HCT116 (cell line): ENCODE results near the gene CDHR1.

Experiments used
- POLR2A ChIP-seq: IDR thresholded peaks from 2 replicates; pipeline ENCODE4 v1.7.0; 2011; ENCODE audit warnings: borderline replicate concordance; ENCODE audit not compliant: insufficient read depth, insufficient read length; ENCODE audit errors: extremely low read depth
- TF ChIP-seq, protein P1 (sequence below), 3 experiments: fragments of 200-600 bp in 1 of 3; sonication (generic) in 1 of 3; IDR thresholded peaks in 2 of 3; conservative IDR thresholded peaks in 1 of 3; 2 replicates each; pipeline ENCODE4 v1.5.1; 2012 to 2017; ENCODE audit warnings: low read depth in 2 of 3, low read length in 2 of 3, antibody characterized with exemption in 1 of 3, borderline replicate concordance in 1 of 3, control low read depth in 1 of 3, mild to moderate bottlenecking in 1 of 3, mixed read lengths in 1 of 3, mixed run types in 1 of 3, moderate library complexity in 1 of 3; ENCODE audit not compliant: insufficient read depth in 1 of 3

DNA sequence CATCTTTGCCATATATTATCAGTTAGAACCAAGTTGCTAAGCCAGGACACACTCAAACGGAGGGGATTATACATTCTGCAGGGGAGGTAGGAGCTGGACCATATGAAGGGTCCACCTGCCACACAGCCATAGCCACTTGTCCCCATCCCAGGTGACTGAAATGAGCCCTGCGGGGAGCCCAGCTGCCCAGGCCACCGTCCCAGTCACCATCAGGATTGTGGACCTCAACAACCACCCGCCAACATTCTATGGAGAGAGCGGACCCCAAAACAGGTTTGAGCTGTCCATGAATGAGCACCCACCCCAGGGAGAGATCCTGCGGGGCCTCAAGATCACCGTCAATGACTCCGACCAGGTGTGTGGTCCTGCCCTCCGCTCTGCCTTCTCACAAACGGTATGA, 13.7 kb downstream of the CDHR1 start:
- TF ChIP-seq, protein P1, sequence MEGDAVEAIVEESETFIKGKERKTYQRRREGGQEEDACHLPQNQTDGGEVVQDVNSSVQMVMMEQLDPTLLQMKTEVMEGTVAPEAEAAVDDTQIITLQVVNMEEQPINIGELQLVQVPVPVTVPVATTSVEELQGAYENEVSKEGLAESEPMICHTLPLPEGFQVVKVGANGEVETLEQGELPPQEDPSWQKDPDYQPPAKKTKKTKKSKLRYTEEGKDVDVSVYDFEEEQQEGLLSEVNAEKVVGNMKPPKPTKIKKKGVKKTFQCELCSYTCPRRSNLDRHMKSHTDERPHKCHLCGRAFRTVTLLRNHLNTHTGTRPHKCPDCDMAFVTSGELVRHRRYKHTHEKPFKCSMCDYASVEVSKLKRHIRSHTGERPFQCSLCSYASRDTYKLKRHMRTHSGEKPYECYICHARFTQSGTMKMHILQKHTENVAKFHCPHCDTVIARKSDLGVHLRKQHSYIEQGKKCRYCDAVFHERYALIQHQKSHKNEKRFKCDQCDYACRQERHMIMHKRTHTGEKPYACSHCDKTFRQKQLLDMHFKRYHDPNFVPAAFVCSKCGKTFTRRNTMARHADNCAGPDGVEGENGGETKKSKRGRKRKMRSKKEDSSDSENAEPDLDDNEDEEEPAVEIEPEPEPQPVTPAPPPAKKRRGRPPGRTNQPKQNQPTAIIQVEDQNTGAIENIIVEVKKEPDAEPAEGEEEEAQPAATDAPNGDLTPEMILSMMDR (IDR thresholded peaks at IDR 0.05 in 2 of 3, conservative IDR thresholded peaks at IDR 0.05 in 1 of 3; ENCODE audit: borderline replicate concordance in 1 of 3, insufficient read depth in 1 of 3, low read depth in 2 of 3, low read length in 2 of 3), result no peak
- TF ChIP-seq POLR2A, result no peak
